CD14-positive monocyte (primary cell): ENCODE results near the gene ADH5. TPM values are rescaled to one million over a fixed set of nuclear protein-coding genes. Genes with fewer than 3 reads are reported as not detected.
A peak's percentile ranks its signal among the peaks of the same experiment; 100 is the strongest.

Experiments
- DNase-seq, 3 donors: peaks; one replicate each; pipeline ENCODE4 v3.0.0-alpha.2; 2011 to 2022
- H2AFZ ChIP-seq: 2 replicates; pipeline ENCODE4 v1.6.0; 2012; ENCODE audit warnings: mild to moderate bottlenecking, low read depth, low read length, inconsistent platforms; ENCODE audit not compliant: insufficient read depth, poor library complexity, severe bottlenecking
- H3K27ac ChIP-seq, 2 donors: 1 replicate in 1 of 2; 2 replicates in 1 of 2; pipeline ENCODE4 v1.5.1; 2012 to 2013; ENCODE audit warnings: low read length in 2 of 2, control low read depth in 1 of 2, inconsistent platforms in 1 of 2, low read depth in 1 of 2, mild to moderate bottlenecking in 1 of 2
- H3K27me3 ChIP-seq, 2 donors: one replicate each; pipeline versions ENCODE4 v1.6.0 to v1.6.1; 2011 to 2013; ENCODE audit warnings: low read length in 2 of 2; ENCODE audit not compliant: control insufficient read depth in 2 of 2, insufficient read depth in 2 of 2
- H3K36me3 ChIP-seq, 2 donors: replicated peaks in 1 of 2; 1 replicate in 1 of 2; 2 replicates in 1 of 2; pipeline versions ENCODE4 v1.5.1 to v1.6.1; 2012 to 2013; ENCODE audit warnings: low read length in 2 of 2, control low read depth in 1 of 2, inconsistent platforms in 1 of 2, mild to moderate bottlenecking in 1 of 2; ENCODE audit not compliant: insufficient read depth in 2 of 2, control insufficient read depth in 1 of 2
- H3K4me1 ChIP-seq, 2 donors: 1 replicate in 1 of 2; 2 replicates in 1 of 2; pipeline versions ENCODE4 v1.5.1 to v1.6.1; 2012 to 2013; ENCODE audit warnings: low read length in 2 of 2, control low read depth in 1 of 2, inconsistent platforms in 1 of 2, mild to moderate bottlenecking in 1 of 2, moderate library complexity in 1 of 2; ENCODE audit not compliant: insufficient read depth in 2 of 2, control insufficient read depth in 1 of 2
- H3K4me2 ChIP-seq: replicated peaks from 2 replicates; pipeline ENCODE3; 2012; ENCODE audit warnings: low read length, moderate library complexity, mild to moderate bottlenecking; ENCODE audit not compliant: poor library complexity, severe bottlenecking; ENCODE audit errors: extremely low read depth
- H3K4me3 ChIP-seq, 3 experiments: fragments of 200-600 bp in 1 of 3; sonication (generic) in 1 of 3; replicated peaks in 1 of 3; 1 replicate in 2 of 3; 2 replicates in 1 of 3; pipeline ENCODE4 v1.5.1; 2011 to 2013; ENCODE audit warnings: low read length in 3 of 3, mild to moderate bottlenecking in 3 of 3, control low read depth in 2 of 3, low read depth in 2 of 3, inconsistent platforms in 1 of 3, moderate library complexity in 1 of 3
- H3K79me2 ChIP-seq: 2 replicates; pipeline ENCODE4 v1.6.0; 2012; ENCODE audit warnings: mild to moderate bottlenecking, control low read depth, inconsistent platforms, low read length, moderate library complexity; ENCODE audit not compliant: insufficient read depth
- H3K9ac ChIP-seq: 2 replicates; pipeline ENCODE4 v1.6.0; 2017; ENCODE audit warnings: low read length, mild to moderate bottlenecking; ENCODE audit not compliant: insufficient read depth, poor library complexity, severe bottlenecking
- H3K9me3 ChIP-seq, 2 donors: replicated peaks in 1 of 2; 1 replicate in 1 of 2; 2 replicates in 1 of 2; pipeline versions ENCODE4 v1.5.1 to v1.6.1; 2012 to 2013; ENCODE audit warnings: low read length in 2 of 2, control low read depth in 1 of 2; ENCODE audit not compliant: control insufficient read depth in 1 of 2, insufficient read depth in 1 of 2
- H4K20me1 ChIP-seq: 2 replicates; pipeline ENCODE4 v1.6.0; 2012; ENCODE audit warnings: mild to moderate bottlenecking, low read length, control low read depth, moderate library complexity; ENCODE audit not compliant: insufficient read depth
- H3K27ac Mint-ChIP-seq, 7 donors: one replicate each; pipeline ENCODE4 v1.8.0; 2020; ENCODE audit warnings: mild to moderate bottlenecking in 7 of 7, mixed read lengths in 7 of 7, moderate library complexity in 6 of 7, inconsistent platforms in 2 of 7
- H3K27me3 Mint-ChIP-seq, 3 donors: one replicate each; pipeline ENCODE4 v1.8.0; 2021 to 2022; ENCODE audit warnings: low read depth in 3 of 3, mild to moderate bottlenecking in 3 of 3, mixed read lengths in 3 of 3, moderate library complexity in 3 of 3, inconsistent platforms in 1 of 3
- H3K36me3 Mint-ChIP-seq, 2 donors: one replicate each; pipeline ENCODE4 v1.8.0; 2020; ENCODE audit warnings: mixed read lengths in 2 of 2, inconsistent platforms in 1 of 2, mild to moderate bottlenecking in 1 of 2
- H3K4me1 Mint-ChIP-seq: one replicate; pipeline ENCODE4 v1.8.0; 2020; ENCODE audit warnings: mild to moderate bottlenecking, mixed read lengths
- H3K4me3 Mint-ChIP-seq, 2 donors: one replicate each; pipeline ENCODE4 v1.8.0; 2020; ENCODE audit warnings: mild to moderate bottlenecking in 2 of 2, mixed read lengths in 2 of 2, moderate library complexity in 1 of 2
- H3K9me3 Mint-ChIP-seq, 7 donors: one replicate each; pipeline ENCODE4 v1.8.0; 2020 to 2022; ENCODE audit warnings: mixed read lengths in 7 of 7, mild to moderate bottlenecking in 6 of 7, moderate library complexity in 6 of 7, inconsistent platforms in 2 of 7
- WGBS: methylation state at CpG from one replicate; pipeline ENCODE4 v1.1.5; 2013; ENCODE audit warnings: missing lambda C conversion rate; ENCODE audit not compliant: insufficient coverage; 5-methylcytosine and 5-hydroxymethylcytosine counted together
- intact Hi-C, 2 donors: fragments of 100-400 bp; cut with micrococcal nuclease; formaldehyde crosslinking; loops; one replicate each; pipeline versions ENCODE4 v1.15.0 to v1.15.1; 2023
- polyA plus RNA-seq, 3 donors: library from polyadenylated mRNA; depleted of rRNA in 1 of 3; unstranded in 2 of 3; stranded (reverse) in 1 of 3; fragments of 300-500 nt in 2 of 3; fragments of >200 nt in 1 of 3; fragmentation: Illumina TruSeq in 2 of 3; gene quantifications; 1 replicate in 2 of 3; 2 replicates in 1 of 3; pipeline ENCODE4 v1.2.3, GENCODE V29; 2012 to 2021
- TF ChIP-seq, protein P1 (sequence below): fragments of 200-600 bp; IDR thresholded peaks from one replicate; pipeline ENCODE4 v1.8.0; 2022; ENCODE audit warnings: antibody characterized with exemption, mild to moderate bottlenecking

Gene ADH5
- polyA plus RNA-seq, 3 donors = 31.7 to 93.5 (median 79.3) TPM

DNA sequence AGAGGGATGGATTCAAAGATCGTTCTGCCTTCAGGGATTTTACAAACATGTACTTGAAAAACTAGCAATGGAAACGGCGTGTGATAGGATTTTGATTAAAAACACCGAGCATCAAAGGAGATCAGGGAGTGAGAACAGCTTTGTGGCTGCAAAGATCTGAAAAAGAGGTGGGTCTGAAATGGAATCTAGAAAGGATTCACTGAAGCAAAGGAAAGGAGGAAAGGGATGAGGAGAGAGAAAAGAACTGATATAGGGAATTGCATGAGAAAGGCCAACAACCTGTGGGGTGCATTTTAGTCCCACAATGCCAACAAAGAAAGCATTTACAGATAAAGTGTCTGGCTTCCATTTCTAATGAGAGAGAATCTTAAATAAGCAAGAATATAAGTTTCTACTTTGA, 32.4 kb upstream of the ADH5 start:
- H3K36me3 Mint-ChIP-seq = no peaks in the 10 kb centered on the region
- no peaks in the 10 kb centered on the region for H3K4me1 ChIP-seq
- no peak overlapping the region for H3K27ac Mint-ChIP-seq
- H3K36me3 ChIP-seq = no peaks in the 10 kb centered on the region
- peaks cover 0 to 6% (median 4%) of the 10 kb centered on the region in 7 donors for H3K9me3 Mint-ChIP-seq
- H3K4me2 ChIP-seq = no peak overlapping the region
- H3K4me1 Mint-ChIP-seq = peaks cover 3% of the 10 kb centered on the region
- H3K27me3 ChIP-seq = no peaks in the 10 kb centered on the region
- no peaks in the 10 kb centered on the region for H4K20me1 ChIP-seq
- H3K4me3 ChIP-seq = no peak overlapping the region
- intact Hi-C loops = no loop called here
- TF ChIP-seq, protein P1, sequence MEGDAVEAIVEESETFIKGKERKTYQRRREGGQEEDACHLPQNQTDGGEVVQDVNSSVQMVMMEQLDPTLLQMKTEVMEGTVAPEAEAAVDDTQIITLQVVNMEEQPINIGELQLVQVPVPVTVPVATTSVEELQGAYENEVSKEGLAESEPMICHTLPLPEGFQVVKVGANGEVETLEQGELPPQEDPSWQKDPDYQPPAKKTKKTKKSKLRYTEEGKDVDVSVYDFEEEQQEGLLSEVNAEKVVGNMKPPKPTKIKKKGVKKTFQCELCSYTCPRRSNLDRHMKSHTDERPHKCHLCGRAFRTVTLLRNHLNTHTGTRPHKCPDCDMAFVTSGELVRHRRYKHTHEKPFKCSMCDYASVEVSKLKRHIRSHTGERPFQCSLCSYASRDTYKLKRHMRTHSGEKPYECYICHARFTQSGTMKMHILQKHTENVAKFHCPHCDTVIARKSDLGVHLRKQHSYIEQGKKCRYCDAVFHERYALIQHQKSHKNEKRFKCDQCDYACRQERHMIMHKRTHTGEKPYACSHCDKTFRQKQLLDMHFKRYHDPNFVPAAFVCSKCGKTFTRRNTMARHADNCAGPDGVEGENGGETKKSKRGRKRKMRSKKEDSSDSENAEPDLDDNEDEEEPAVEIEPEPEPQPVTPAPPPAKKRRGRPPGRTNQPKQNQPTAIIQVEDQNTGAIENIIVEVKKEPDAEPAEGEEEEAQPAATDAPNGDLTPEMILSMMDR = no peak
- H3K4me3 Mint-ChIP-seq = no peak overlapping the region
- H3K79me2 ChIP-seq = no peaks in the 10 kb centered on the region
- no peak overlapping the region for H2AFZ ChIP-seq
- H3K27ac ChIP-seq = no peak overlapping the region
- H3K9ac ChIP-seq = no peak overlapping the region
- H3K27me3 Mint-ChIP-seq = peaks cover 0 to 2% (median 0%) of the 10 kb centered on the region in 3 donors
- H3K9me3 ChIP-seq = no peaks in the 10 kb centered on the region
- DNase-seq = no peak
- 90% methylated on average over 4 of the region's 4 CpGs for WGBS

DNA sequence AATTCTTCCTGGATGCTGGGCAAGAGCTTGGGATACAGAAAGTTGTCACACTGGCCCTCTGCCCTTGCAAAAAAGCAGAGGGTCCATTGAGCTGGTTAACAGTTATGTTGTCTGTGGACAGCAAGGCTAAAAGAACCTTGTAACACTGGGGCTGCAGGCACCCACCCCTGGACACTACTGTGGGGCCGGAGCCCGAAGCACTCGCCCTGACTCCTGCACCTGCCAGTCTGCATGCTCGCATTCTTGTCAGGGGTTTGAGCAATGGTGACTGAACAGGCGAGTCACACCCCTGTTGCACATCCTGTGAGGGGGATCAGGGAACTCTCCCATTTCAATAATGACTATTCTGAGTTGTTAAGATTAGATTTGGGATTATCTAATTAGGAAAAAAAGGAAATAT, 31.9 kb upstream of the ADH5 start:
- Histone ChIP-seq H3K27ac (no peak overlapping the region), H3K27me3 (no peaks in the 10 kb centered on the region), H3K79me2 (no peaks in the 10 kb centered on the region), H3K4me2 (no peak overlapping the region), H3K9me3 (no peaks in the 10 kb centered on the region), H3K9ac (no peak overlapping the region), H4K20me1 (no peaks in the 10 kb centered on the region), H3K4me3 (no peak overlapping the region), H3K4me1 (no peaks in the 10 kb centered on the region), H2AFZ (no peak overlapping the region), H3K36me3 (no peaks in the 10 kb centered on the region)
- Mint-ChIP-seq H3K9me3 (peaks cover 0 to 6% (median 4%) of the 10 kb centered on the region in 7 donors), H3K36me3 (no peaks in the 10 kb centered on the region), H3K4me3 (no peak overlapping the region), H3K27me3 (peaks cover 0 to 2% (median 0%) of the 10 kb centered on the region in 3 donors), H3K4me1 (peaks cover 3% of the 10 kb centered on the region), H3K27ac (peak overlapping the region in 1 of 7 donors; percentile 52)
- 100% methylated on average over 4 of the region's 5 CpGs for WGBS
- intact Hi-C loops = no loop called here
- no peak for DNase-seq
- TF ChIP-seq, protein P1 = no peak
